ENCODE data around the gene LDLRAD1.
"Not testable (repeated sequence)": the region's sequence is repeated elsewhere in the genome, so short reads cannot be mapped to it uniquely, and the experiment has no call there.

The LDLRAD1 gene

GRCh38 chr1:53971718-53972117, 46.3 kb downstream of the LDLRAD1 start:
- no peak for DNase-seq (ENCODE audit: extremely low spot score)
- ChIA-PET POLR2A (interaction anchor here (1.7 kb wide), 1 partner anchor 82 kb away, joined by 5 read pairs; the partner anchor contains the start of genes TCEANC2 and TMEM59), CTCF (interaction anchor here (0.7 kb wide), 1 partner anchor 49 kb away, joined by 6 read pairs; no protein-coding TSS in a partner anchor)
- no peak for TF ChIP-seq PKNOX1 (IDR thresholded peaks at IDR 0.05)
- TF ChIP-seq ZNF384 (IDR thresholded peaks at IDR 0.05) = no peak
- TF ChIP-seq ELF4 (IDR thresholded peaks at IDR 0.05) = no peak
- TF ChIP-seq LEF1 (IDR thresholded peaks at IDR 0.05; ENCODE audit: borderline replicate concordance) = no peak
- no peak for TF ChIP-seq FOXM1 (IDR thresholded peaks at IDR 0.05; ENCODE audit: borderline replicate concordance)
- no peak for TF ChIP-seq BHLHE40 (IDR thresholded peaks at IDR 0.05; ENCODE audit: borderline replicate concordance)

GRCh38 chr1:53969323-53969722, 48.7 kb downstream of the LDLRAD1 start:
- CTCF ChIA-PET; POLR2A ChIA-PET; DNase-seq (ENCODE audit: extremely low spot score): not testable (repeated sequence)

DNA sequence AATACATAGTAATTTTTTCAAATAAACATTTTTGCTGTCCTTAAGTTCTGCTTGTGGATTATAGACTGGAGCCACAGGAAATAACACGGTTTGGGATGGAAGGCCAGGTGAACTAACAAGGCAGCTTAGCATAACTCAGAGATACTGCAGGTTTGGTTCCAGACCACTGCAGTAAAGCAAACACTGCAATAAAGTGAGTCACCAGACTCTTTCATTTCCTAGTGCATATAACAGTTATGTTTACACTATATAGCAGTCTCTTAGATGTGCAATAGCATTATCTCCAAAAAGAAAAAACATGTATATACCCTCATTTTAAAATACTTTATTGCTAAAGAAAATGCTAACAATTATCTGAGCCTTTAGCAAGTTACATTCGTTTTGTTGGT, 49.9 kb downstream of the LDLRAD1 start:
- no peak for DNase-seq (ENCODE audit: extremely low spot score)
- CTCF ChIA-PET = no interaction called here
- TF ChIP-seq CTBP1 (IDR thresholded peaks at IDR 0.05; ENCODE audit: borderline replicate concordance) (no peak), L3MBTL2 (conservative IDR thresholded peaks at IDR 0.05) (no peak), ZNF384 (IDR thresholded peaks at IDR 0.05) (no peak), LEF1 (IDR thresholded peaks at IDR 0.05; ENCODE audit: borderline replicate concordance) (no peak), NFRKB (IDR thresholded peaks at IDR 0.05) (no peak), ELF4 (IDR thresholded peaks at IDR 0.05) (no peak), FOXM1 (IDR thresholded peaks at IDR 0.05; ENCODE audit: borderline replicate concordance) (no peak), PKNOX1 (IDR thresholded peaks at IDR 0.05) (no peak), ARNT (IDR thresholded peaks at IDR 0.05) (no peak), HDGF (IDR thresholded peaks at IDR 0.05; ENCODE audit: borderline replicate concordance) (no peak), TARDBP (IDR thresholded peaks at IDR 0.05) (no peak), FOXA1 (IDR thresholded peaks at IDR 0.05) (no peak), FOXK2 (IDR thresholded peaks at IDR 0.05) (no peak), SUZ12 (IDR thresholded peaks at IDR 0.05) (no peak), BHLHE40 (IDR thresholded peaks at IDR 0.05; ENCODE audit: borderline replicate concordance) (no peak), SP1 (IDR thresholded peaks at IDR 0.05) (no peak)
- POLR2A ChIA-PET = no interaction called here

DNA sequence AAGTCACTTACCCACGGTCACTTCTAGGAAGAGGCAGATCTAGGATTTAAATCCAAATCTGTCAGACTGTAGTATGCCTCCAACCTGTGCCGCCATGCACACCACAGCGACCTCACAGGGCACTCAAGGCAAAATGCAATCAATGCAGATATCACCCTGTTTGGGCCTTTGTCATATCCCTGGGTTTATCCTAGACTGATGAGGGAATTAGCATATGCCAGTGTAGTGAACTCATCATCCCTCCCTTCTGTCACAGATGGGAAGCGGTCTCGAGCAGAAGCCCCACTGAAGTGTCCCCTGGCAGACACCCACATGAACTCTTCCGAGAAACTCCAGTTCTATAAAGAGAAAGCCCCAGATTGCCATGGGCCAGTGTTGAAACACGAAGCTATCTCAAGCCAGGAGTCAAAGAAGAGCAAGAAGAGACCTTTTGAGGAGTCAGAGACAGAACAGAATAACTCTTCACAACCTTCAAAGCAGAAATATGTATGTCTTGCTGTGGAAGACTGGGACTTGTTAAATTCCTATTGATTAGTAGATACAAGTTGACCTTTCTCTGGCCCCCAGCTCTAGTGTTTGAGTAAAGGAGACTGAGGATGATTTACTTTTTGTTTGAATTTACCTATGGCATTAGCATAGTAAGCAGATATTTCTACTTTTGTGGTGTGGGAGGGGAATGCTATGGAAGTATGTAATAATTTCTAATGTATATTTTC, 50.4 kb downstream of the LDLRAD1 start:
- TF ChIP-seq ELF4 (IDR thresholded peaks at IDR 0.05) (no peak), BHLHE40 (IDR thresholded peaks at IDR 0.05; ENCODE audit: borderline replicate concordance) (no peak), PKNOX1 (IDR thresholded peaks at IDR 0.05) (no peak), FOXA1 (IDR thresholded peaks at IDR 0.05) (no peak), TARDBP (IDR thresholded peaks at IDR 0.05) (no peak), ARNT (IDR thresholded peaks at IDR 0.05) (no peak), SUZ12 (IDR thresholded peaks at IDR 0.05) (no peak)
- DNase-seq (ENCODE audit: extremely low spot score) = no peak
- POLR2A ChIA-PET = no interaction called here
- CTCF ChIA-PET = no interaction called here

GRCh38 chr1:53966794-53967193, 51.2 kb downstream of the LDLRAD1 start:
- ChIA-PET CTCF (no interaction called here), POLR2A (interaction anchor here (1.4 kb wide), 1 partner anchor 21 kb away, joined by 4 read pairs; the partner anchor contains the start of gene IFT25)
- DNase-seq (ENCODE audit: extremely low spot score) = no peak
- TF ChIP-seq SP1 (IDR thresholded peaks at IDR 0.05) = no peak
- TF ChIP-seq FOXA1 (IDR thresholded peaks at IDR 0.05) = no peak
- no peak for TF ChIP-seq LEF1 (IDR thresholded peaks at IDR 0.05; ENCODE audit: borderline replicate concordance)
- no peak for TF ChIP-seq ZNF384 (IDR thresholded peaks at IDR 0.05)
- no peak for TF ChIP-seq ARNT (IDR thresholded peaks at IDR 0.05)
- no peak for TF ChIP-seq FOXM1 (IDR thresholded peaks at IDR 0.05; ENCODE audit: borderline replicate concordance)
- no peak for TF ChIP-seq SUZ12 (IDR thresholded peaks at IDR 0.05)
- no peak for TF ChIP-seq HDGF (IDR thresholded peaks at IDR 0.05; ENCODE audit: borderline replicate concordance)
- TF ChIP-seq PKNOX1 (IDR thresholded peaks at IDR 0.05) = no peak
- no peak for TF ChIP-seq FOXK2 (IDR thresholded peaks at IDR 0.05)
- TF ChIP-seq BHLHE40 (IDR thresholded peaks at IDR 0.05; ENCODE audit: borderline replicate concordance) = no peak
- TF ChIP-seq CTBP1 (IDR thresholded peaks at IDR 0.05; ENCODE audit: borderline replicate concordance) = no peak
- TF ChIP-seq TARDBP (IDR thresholded peaks at IDR 0.05) = no peak
- TF ChIP-seq L3MBTL2 (conservative IDR thresholded peaks at IDR 0.05) = no peak
- TF ChIP-seq ELF4 (IDR thresholded peaks at IDR 0.05) = no peak
- no peak for TF ChIP-seq NFRKB (IDR thresholded peaks at IDR 0.05)

DNA sequence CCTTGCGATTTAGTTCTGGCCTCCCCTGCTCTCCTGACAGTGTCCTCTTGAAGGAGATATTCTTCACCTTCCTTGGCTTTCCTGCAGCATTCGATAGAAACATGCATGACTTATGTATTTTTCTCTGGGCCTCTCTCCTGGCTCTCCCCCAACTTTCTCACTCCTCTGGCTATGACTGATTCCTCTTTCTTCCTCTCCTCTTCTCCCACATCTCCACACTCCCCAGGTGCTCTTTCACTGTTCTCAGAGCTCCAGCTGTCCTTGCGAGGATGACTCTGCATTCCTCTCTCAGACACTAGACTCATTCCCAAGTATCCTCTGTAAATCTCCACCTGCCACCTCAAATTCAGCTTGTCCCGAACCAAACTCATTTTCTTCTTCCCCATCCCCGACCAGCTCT, 53.9 kb downstream of the LDLRAD1 start:
- TF ChIP-seq ELF4 (IDR thresholded peaks at IDR 0.05) (no peak), TARDBP (IDR thresholded peaks at IDR 0.05) (no peak), SP1 (IDR thresholded peaks at IDR 0.05) (no peak), PKNOX1 (IDR thresholded peaks at IDR 0.05) (no peak), CTBP1 (IDR thresholded peaks at IDR 0.05; ENCODE audit: borderline replicate concordance) (no peak), NFRKB (IDR thresholded peaks at IDR 0.05) (no peak), FOXK2 (IDR thresholded peaks at IDR 0.05) (no peak), BHLHE40 (IDR thresholded peaks at IDR 0.05; ENCODE audit: borderline replicate concordance) (no peak), L3MBTL2 (conservative IDR thresholded peaks at IDR 0.05) (no peak), LEF1 (IDR thresholded peaks at IDR 0.05; ENCODE audit: borderline replicate concordance) (no peak), FOXM1 (IDR thresholded peaks at IDR 0.05; ENCODE audit: borderline replicate concordance) (no peak), SUZ12 (IDR thresholded peaks at IDR 0.05) (no peak), HDGF (IDR thresholded peaks at IDR 0.05; ENCODE audit: borderline replicate concordance) (no peak), ZNF384 (IDR thresholded peaks at IDR 0.05) (no peak), FOXA1 (IDR thresholded peaks at IDR 0.05) (no peak), ARNT (IDR thresholded peaks at IDR 0.05) (no peak)
- POLR2A ChIA-PET = interaction anchor here (0.5 kb wide), 1 partner anchor 30 kb away, joined by 3 read pairs; no protein-coding TSS in a partner anchor
- CTCF ChIA-PET = no interaction called here
- no peak for DNase-seq (ENCODE audit: extremely low spot score)
